Activated naive CD4-positive, alpha-beta T cell treated with anti-CD3 and anti-CD28 coated beads, Interleukin-2, amount 50 U/mL, for 72 hours (primary cell): Measurements from ENCODE around the gene FASTK. TPM values are rescaled to one million over a fixed set of nuclear protein-coding genes. Genes with fewer than 3 reads are reported as not detected.

Source experiments
- ATAC-seq, 2 donors: fragments of 150-1000 bp; cut with Tn5 transposase; 2 replicates each; pipeline ENCODE4 v1.10.0; 2021; ENCODE audit warnings: mild to moderate bottlenecking in 2 of 2, moderate library complexity in 2 of 2
- DNase-seq, 2 donors: peaks; one replicate each; pipeline ENCODE4 v3.0.0; 2021 to 2022; ENCODE audit warnings: low spot score in 2 of 2
- H3K27ac Mint-ChIP-seq, 2 donors: one replicate each; pipeline ENCODE4 v1.8.0; 2022; ENCODE audit warnings: mild to moderate bottlenecking in 2 of 2, mixed read lengths in 2 of 2
- H3K36me3 Mint-ChIP-seq, 2 donors: one replicate each; pipeline ENCODE4 v1.8.0; 2022; ENCODE audit warnings: mixed read lengths in 2 of 2
- H3K9me3 Mint-ChIP-seq, 2 donors: one replicate each; pipeline ENCODE4 v1.8.0; 2022; ENCODE audit warnings: mixed read lengths in 2 of 2
- total RNA-seq, 2 donors: library from RNA; stranded (reverse); gene quantifications; one replicate each; pipeline ENCODE4 v1.2.3, GENCODE V29; 2022

FASTK gene
- total RNA-seq, 2 donors from 2014 or later, result 27.0 to 62.0 TPM

DNA sequence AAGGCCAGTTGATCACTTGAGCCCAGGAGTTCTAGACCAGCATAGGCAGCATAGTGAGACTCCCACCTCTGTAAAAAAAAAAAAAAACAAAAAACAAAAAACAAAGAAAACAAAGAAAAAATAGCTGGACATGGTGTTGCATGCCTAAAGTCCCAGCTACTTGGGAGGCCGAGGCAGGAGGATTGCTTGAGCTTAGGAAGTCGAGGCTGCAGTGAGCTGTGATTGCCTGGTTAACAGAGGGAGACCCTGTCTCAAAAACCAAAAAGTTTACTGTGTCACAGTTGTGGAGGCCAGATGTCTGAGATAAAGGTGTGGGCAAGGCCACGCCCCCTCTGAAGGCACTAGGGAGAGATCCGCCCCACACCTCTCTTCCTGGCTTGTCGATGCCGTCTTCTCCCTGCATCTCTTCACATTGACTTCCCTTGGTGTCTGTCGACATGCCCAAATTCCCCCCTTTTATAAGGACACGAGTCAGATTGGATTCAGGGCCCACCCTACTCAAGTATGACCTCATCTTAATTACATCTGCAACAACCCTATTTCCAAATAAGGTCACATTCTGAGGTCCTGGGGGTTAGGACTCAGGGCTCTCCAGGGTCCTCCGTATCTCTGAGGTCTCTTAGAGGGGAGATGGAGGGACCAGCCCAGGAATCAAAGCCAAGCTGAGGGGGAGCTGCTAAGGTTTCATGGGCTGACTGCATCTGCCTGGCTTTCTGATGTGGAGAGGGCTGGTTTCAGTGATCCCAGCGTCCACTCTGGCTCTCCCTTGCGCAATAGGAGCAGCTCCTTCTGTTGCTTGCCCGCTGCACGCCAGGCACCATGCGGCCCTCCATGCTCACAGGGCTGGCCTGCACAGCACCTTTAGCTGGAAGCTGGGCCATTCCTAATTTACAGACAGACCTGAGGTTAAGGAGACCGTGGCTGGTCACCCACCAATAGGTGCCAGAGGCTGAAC is 28.8 kb upstream of the FASTK start:
- no peak for DNase-seq
- H3K9me3 Mint-ChIP-seq, result no peaks in the 10 kb centered on the region
- no peaks in the 10 kb centered on the region for H3K36me3 Mint-ChIP-seq
- H3K27ac Mint-ChIP-seq, result no peak overlapping the region
- ATAC-seq, result no peak

DNA sequence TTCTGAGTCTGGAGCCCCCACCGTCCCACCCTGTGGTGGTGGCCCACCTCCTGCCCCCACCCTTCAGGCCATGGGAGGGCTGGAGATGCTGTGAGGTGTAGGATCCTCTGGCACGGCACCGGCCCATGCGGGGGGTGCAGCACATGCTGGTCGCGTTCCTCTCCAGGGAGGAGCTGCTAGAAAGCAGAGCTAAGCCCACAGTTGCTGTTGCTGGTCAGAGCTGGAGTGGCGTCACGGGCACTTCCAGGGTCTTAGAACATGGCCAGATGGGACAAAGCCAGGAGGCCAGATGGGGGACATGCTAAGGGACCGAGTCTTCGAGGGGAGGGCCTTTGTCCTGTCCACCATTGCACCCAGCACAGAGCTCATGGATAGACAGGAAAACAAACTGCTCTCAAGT is 27.3 kb upstream of the FASTK start:
- no peak for ATAC-seq
- Mint-ChIP-seq H3K36me3 (no peaks in the 10 kb centered on the region), H3K27ac (no peak overlapping the region), H3K9me3 (no peaks in the 10 kb centered on the region)
- DNase-seq, result no peak

- no peak for ATAC-seq
- DNase-seq, result no peak
- no peak overlapping the region for H3K27ac Mint-ChIP-seq
- no peaks in the 10 kb centered on the region for H3K36me3 Mint-ChIP-seq
- no peaks in the 10 kb centered on the region for H3K9me3 Mint-ChIP-seq
These were observed 24.0 kb upstream of the FASTK start for GRCh38 chr7:151104411-151105235.

GRCh38 chr7:151103973-151104372 is 23.4 kb upstream of the FASTK start:
- DNase-seq, result no peak

DNA sequence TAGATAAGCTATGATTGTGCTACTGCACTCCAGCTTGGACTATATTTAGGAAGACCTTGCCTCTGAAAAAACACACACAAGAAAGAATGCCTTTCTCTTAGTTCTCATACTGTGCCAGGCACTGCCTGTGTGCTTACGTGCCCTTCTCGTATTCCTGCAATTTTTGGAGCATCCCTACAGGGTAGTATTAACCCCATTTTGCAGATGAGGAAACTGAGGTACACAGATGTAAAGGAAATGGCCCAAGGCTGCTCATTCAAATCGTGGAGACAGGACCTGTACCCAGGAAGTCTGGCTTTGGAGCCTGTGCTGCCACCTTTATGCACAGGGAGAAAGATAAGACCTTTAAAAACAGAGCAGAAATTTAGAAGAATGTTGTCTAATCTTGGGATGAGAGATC is 22.4 kb upstream of the FASTK start:
- H3K36me3 Mint-ChIP-seq, result no peaks in the 10 kb centered on the region
- H3K9me3 Mint-ChIP-seq, result no peaks in the 10 kb centered on the region
- ATAC-seq (no peak), DNase-seq (no peak)
- no peak overlapping the region for H3K27ac Mint-ChIP-seq

More at GRCh38 chr7:151103973-151104372, 23.4 kb upstream of the FASTK start:
- ATAC-seq, result no peak
- H3K9me3 Mint-ChIP-seq, result no peaks in the 10 kb centered on the region
- no peaks in the 10 kb centered on the region for H3K36me3 Mint-ChIP-seq
- H3K27ac Mint-ChIP-seq, result no peak overlapping the region

- DNase-seq (no peak), ATAC-seq (no peak)
- no peaks in the 10 kb centered on the region for H3K36me3 Mint-ChIP-seq
- no peak overlapping the region for H3K27ac Mint-ChIP-seq
- H3K9me3 Mint-ChIP-seq, result no peaks in the 10 kb centered on the region
These were observed 21.2 kb upstream of the FASTK start for GRCh38 chr7:151101621-151102396.

GRCh38 chr7:151100921-151101320 is 20.3 kb upstream of the FASTK start:
- ATAC-seq (no peak), DNase-seq (no peak)
- Mint-ChIP-seq H3K27ac (no peak overlapping the region), H3K9me3 (no peaks in the 10 kb centered on the region), H3K36me3 (no peaks in the 10 kb centered on the region)

DNA sequence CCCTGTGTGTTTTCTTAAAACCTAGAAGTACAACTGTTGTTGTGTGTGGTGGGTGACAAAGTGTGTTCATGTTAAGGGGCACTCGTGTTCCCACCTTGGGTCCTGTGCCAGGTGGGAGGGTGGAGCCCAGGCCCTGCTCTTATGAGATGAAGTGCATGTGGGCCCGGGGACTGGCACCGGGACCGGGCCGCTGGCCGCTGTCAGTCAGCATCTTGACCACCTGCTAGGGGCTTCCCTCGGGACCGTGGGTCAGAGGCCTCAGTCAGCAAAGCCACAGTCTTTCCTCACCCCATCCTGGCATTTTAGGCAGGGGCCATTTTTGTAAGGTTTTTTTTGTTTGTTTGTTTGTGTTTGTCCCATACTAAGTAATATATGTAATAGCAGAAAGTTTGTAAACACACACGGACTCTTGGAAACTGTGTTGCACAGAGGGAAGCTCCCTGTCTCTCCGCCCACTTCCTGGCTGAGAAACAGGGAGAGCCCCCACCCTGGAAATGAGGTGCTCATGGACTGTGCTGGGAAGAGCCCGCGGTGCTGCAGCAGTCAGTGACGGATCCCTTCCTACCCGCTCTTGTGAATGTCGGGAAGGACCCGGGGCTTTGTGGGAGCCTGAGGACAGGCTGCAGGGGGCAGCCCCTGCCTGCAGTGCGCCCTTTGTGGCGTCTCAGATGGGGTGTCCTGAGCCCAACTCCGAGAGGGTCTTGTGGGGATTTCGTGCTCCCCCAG is 19.0 kb upstream of the FASTK start:
- ATAC-seq (no peak), DNase-seq (no peak)
- Mint-ChIP-seq H3K27ac (no peak overlapping the region), H3K36me3 (no peaks in the 10 kb centered on the region), H3K9me3 (no peaks in the 10 kb centered on the region)

GRCh38 chr7:151095828-151096475 is 15.3 kb upstream of the FASTK start:
- ATAC-seq, result peak in 1 of 2 donors; percentile 28
- Mint-ChIP-seq H3K36me3 (no peaks in the 10 kb centered on the region), H3K9me3 (no peaks in the 10 kb centered on the region), H3K27ac (no peak overlapping the region)
- no peak for DNase-seq

DNA sequence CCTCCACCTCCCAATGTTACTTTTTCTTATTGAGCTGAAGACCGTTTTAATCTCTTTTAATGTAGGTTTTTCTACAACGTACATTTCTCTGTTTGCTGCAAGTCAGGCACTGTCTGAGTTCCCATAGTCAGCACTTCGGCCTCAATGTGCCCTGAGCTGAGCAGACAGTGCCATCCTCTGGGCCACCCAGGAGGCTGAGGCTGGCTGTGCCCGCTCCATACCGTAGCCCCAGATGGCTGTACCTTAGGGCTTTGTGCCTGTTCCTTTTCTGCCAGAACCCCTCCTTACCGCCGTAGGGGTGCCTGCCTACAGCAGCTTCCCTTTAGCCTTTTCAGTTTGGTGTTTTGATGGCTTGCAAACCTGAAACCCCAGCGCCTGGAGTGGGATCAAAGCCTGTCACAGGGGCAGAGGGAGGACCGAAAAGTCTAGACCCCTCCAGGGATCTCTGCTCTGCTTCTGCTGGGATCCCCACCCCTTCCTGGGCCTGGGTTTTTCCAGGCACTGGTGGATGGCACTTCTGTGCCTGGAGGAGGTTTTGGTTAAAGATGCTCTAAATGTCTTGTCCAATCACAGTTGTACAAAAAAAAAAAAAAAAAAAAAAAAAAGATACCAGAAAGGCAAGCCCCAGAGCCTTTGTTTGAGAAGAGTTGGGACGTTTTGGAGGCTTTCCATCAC is 14.7 kb upstream of the FASTK start:
- ATAC-seq (peak in 1 of 2 donors; percentile 36), DNase-seq (no peak)
- no peaks in the 10 kb centered on the region for H3K9me3 Mint-ChIP-seq
- peak overlapping the region in 1 of 2 donors; percentile 11 for H3K27ac Mint-ChIP-seq
- H3K36me3 Mint-ChIP-seq, result no peaks in the 10 kb centered on the region

DNA sequence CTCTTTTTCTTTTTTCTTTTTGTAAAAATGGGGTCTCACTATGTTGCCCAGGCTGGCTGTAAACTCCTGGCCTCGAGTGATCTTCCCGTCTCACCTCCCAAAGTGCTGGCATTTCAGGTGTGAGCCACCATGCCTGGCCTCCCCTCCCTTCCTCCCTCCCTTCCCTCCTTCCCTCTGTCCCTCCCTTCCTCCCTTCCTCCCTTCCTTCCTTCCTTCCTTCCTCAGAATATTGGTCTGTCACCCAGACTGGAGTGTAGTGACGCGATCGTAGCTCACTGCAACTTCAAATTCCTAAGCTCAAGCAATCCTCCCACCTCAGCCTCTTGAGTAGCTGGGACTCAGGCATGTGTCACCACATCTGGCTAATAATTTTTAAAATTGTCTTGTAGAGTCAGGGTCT is 14.1 kb upstream of the FASTK start:
- DNase-seq (no peak), ATAC-seq (no peak)
- H3K36me3 Mint-ChIP-seq, result no peaks in the 10 kb centered on the region
- peak overlapping the region in 1 of 2 donors; percentile 11 for H3K27ac Mint-ChIP-seq
- no peaks in the 10 kb centered on the region for H3K9me3 Mint-ChIP-seq

GRCh38 chr7:151093748-151094147 is 13.1 kb upstream of the FASTK start:
- DNase-seq, result no peak
- Mint-ChIP-seq H3K27ac (no peak overlapping the region), H3K9me3 (no peaks in the 10 kb centered on the region), H3K36me3 (peaks cover 0 to 6% of the 10 kb centered on the region in 2 donors)
- ATAC-seq, result no peak

GRCh38 chr7:151091988-151092387 is 11.4 kb upstream of the FASTK start:
- Mint-ChIP-seq H3K36me3 (peaks cover 0 to 7% of the 10 kb centered on the region in 2 donors), H3K27ac (no peak overlapping the region), H3K9me3 (no peaks in the 10 kb centered on the region)
- ATAC-seq, result no peak
- DNase-seq, result no peak

DNA sequence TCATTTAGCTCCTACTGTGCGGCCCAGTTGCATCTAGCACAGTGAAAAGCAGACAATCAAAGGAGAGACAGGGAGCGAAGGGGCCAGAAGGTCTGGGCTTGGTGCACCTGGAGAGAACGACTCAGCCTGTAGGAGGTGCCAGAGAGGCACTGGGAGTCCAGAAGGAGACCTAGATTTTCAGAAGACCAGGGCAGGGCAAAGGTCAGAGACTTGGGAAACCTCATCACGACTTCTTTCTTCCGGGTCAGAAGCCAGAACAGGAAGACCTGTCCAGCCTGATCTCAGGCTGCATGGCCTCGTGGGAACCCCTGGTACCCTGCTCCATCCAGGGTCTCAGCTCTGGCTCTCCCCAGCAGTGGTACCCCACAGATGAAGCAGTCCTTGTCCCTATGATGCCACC is 10.8 kb upstream of the FASTK start:
- H3K9me3 Mint-ChIP-seq, result no peaks in the 10 kb centered on the region
- no peak for ATAC-seq
- H3K27ac Mint-ChIP-seq, result no peak overlapping the region
- DNase-seq, result no peak
- peaks cover 0 to 7% of the 10 kb centered on the region in 2 donors for H3K36me3 Mint-ChIP-seq

DNA sequence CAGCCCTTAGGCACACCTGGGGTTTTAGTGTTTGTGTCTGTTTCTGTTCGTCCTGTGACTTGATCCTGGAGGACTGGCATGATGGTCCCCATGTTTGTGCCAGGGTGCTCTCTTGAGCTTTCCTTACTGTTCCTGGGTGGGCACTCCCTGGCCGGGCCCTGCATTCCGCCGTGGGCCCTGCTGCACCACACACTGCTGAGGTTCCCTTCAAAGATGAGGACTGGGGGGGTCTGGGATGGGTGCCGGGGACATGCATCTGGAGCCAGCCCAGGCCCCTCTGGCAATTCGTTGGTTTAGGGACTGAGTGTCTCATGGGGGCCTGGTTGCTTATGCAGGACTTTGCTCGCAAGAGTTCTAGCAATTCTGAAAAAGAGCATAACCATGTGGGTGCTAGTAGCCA is 10.4 kb upstream of the FASTK start:
- ATAC-seq (no peak), DNase-seq (no peak)
- Mint-ChIP-seq H3K27ac (no peak overlapping the region), H3K9me3 (no peaks in the 10 kb centered on the region), H3K36me3 (peaks cover 0 to 7% of the 10 kb centered on the region in 2 donors)
